K562 (cell line): ENCODE measurements around the gene MAPKAPK2. TPM values are rescaled to one million over a fixed set of nuclear protein-coding genes. Genes with fewer than 3 reads are reported as not detected.
A peak's percentile ranks its signal among the peaks of the same experiment; 100 is the strongest.

Experiments used
- BACH1 ChIP-seq: fragments of 200-800 bp; sonication (Bioruptor generic); IDR thresholded peaks from 2 replicates; pipeline ENCODE4 v1.6.1; 2016; ENCODE audit warnings: missing genetic modification characterization, missing compliant biosample characterization
- TBL1XR1 ChIP-seq, 2 experiments: IDR thresholded peaks; 2 replicates each; pipeline ENCODE4 v1.6.1; 2012; ENCODE audit warnings: improper control_type of control experiment in 2 of 2, low read length in 2 of 2, mild to moderate bottlenecking in 1 of 2
- ZBTB17 ChIP-seq: fragments of 450-650 bp; formaldehyde crosslinking; IDR thresholded peaks from 2 replicates; pipeline ENCODE4 v1.4.0; 2020; ENCODE audit warnings: mild to moderate bottlenecking
- ZNF316 ChIP-seq: fragments of 450-650 bp; IDR thresholded peaks from 2 replicates; pipeline ENCODE4 v1.6.1; 2016
- polyA plus RNA-seq, 8 experiments: library from polyadenylated mRNA; depleted of rRNA in 4 of 8; stranded (reverse) in 5 of 8; unstranded in 3 of 8; fragments of >200 nt; fragmentation: Nextera tagmentation in 2 of 8; fragmentation: Illumina TruSeq in 1 of 8; extraction: Ambion mirVana in 2 of 8; extraction: Trizol in 1 of 8; gene quantifications; 2 replicates each; pipeline versions ENCODE4 v1.2.1 to v1.2.3, GENCODE V29; 2011 to 2014; ENCODE audit warnings: inconsistent platforms in 1 of 8, missing spikeins in 1 of 8
- total RNA-seq, 7 experiments: library from RNA; depleted of rRNA in 6 of 7; stranded (reverse); fragments of >200 nt in 6 of 7; fragmentation: Illumina TruSeq in 2 of 7; extraction: Trizol in 2 of 7; gene quantifications; 2 replicates each; pipeline versions ENCODE4 v1.2.1 to v1.2.3, GENCODE V29; 2011 to 2021; ENCODE audit warnings: low replicate concordance in 1 of 7
- TF ChIP-seq, protein P1 (sequence below): fragments of 450-650 bp; IDR thresholded peaks from 2 replicates; pipeline ENCODE4 v1.6.1; 2017; ENCODE audit warnings: antibody characterized with exemption
- TF ChIP-seq, protein P2 (sequence below), 2 experiments: fragments of 450-650 bp in 1 of 2; IDR thresholded peaks; 2 replicates each; pipeline ENCODE4 v1.6.1; 2011 to 2017; ENCODE audit warnings: low read depth in 2 of 2, antibody characterized with exemption in 1 of 2, borderline replicate concordance in 1 of 2, low read length in 1 of 2, mild to moderate bottlenecking in 1 of 2, mixed read lengths in 1 of 2; ENCODE audit not compliant: control insufficient read depth in 1 of 2
- TF ChIP-seq, protein P3 (sequence below): IDR thresholded peaks from 2 replicates; pipeline ENCODE4 v1.6.1; 2011; ENCODE audit warnings: borderline replicate concordance, low read depth, mild to moderate bottlenecking, moderate library complexity, low read length; ENCODE audit not compliant: insufficient read depth, poor library complexity, severe bottlenecking
- TF ChIP-seq, protein P4 (sequence below): fragments of 450-650 bp; IDR thresholded peaks from 2 replicates; pipeline ENCODE4 v1.6.1; 2016; ENCODE audit warnings: mild to moderate bottlenecking

The MAPKAPK2 gene
- total and polyA plus RNA-seq, 9 of the 15 experiments (the other 6 are each of a cell fraction or from before 2014, with no cell fraction given), result 0.63 to 94.2 (median 52.1) TPM

DNA sequence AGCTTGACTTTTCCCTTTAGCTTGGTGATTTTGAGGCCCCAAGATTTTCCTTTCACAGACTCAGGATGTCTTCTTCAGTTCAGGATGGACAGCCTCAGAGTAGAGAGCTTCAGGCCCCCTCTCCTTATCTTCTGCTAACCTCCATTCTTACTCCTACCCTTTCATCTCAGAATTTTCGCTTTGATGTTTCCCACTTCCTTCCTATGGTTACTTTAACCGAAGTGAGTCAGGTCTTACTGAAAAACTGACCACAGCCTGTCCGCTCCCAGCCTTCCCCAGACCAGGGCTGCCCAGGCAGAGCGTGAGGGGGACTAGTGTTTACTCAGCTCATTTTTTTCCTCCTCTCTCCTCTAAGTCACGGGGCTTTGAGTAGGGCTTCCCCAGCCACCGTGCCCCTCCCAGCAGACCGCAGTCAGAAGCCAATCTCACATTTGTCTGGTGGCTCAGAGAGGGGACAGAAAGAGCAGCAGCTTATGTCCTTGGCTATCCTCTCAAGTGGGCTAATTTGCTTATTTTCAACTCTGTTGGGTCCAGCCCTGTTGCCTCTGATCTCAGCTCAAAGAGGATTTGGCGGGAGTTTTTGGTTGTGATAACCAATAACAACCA is 81.6 kb downstream of the MAPKAPK2 start (continued):
- TF ChIP-seq ZBTB17 (no peak), BACH1 (tag) (no peak), TBL1XR1 (IDR thresholded peaks at IDR 0.05; ENCODE audit: low read length in 2 of 2) (peak in 1 of 2 experiments; percentile 44; a peak in 2 of 4 replicates), ZNF316 (peak; percentile 52)
- TF ChIP-seq, protein P1, sequence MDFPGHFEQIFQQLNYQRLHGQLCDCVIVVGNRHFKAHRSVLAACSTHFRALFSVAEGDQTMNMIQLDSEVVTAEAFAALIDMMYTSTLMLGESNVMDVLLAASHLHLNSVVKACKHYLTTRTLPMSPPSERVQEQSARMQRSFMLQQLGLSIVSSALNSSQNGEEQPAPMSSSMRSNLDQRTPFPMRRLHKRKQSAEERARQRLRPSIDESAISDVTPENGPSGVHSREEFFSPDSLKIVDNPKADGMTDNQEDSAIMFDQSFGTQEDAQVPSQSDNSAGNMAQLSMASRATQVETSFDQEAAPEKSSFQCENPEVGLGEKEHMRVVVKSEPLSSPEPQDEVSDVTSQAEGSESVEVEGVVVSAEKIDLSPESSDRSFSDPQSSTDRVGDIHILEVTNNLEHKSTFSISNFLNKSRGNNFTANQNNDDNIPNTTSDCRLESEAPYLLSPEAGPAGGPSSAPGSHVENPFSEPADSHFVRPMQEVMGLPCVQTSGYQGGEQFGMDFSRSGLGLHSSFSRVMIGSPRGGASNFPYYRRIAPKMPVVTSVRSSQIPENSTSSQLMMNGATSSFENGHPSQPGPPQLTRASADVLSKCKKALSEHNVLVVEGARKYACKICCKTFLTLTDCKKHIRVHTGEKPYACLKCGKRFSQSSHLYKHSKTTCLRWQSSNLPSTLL, result no peak
- TF ChIP-seq, protein P2, sequence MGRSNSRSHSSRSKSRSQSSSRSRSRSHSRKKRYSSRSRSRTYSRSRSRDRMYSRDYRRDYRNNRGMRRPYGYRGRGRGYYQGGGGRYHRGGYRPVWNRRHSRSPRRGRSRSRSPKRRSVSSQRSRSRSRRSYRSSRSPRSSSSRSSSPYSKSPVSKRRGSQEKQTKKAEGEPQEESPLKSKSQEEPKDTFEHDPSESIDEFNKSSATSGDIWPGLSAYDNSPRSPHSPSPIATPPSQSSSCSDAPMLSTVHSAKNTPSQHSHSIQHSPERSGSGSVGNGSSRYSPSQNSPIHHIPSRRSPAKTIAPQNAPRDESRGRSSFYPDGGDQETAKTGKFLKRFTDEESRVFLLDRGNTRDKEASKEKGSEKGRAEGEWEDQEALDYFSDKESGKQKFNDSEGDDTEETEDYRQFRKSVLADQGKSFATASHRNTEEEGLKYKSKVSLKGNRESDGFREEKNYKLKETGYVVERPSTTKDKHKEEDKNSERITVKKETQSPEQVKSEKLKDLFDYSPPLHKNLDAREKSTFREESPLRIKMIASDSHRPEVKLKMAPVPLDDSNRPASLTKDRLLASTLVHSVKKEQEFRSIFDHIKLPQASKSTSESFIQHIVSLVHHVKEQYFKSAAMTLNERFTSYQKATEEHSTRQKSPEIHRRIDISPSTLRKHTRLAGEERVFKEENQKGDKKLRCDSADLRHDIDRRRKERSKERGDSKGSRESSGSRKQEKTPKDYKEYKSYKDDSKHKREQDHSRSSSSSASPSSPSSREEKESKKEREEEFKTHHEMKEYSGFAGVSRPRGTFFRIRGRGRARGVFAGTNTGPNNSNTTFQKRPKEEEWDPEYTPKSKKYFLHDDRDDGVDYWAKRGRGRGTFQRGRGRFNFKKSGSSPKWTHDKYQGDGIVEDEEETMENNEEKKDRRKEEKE (IDR thresholded peaks at IDR 0.05; ENCODE audit: borderline replicate concordance in 1 of 2, control insufficient read depth in 1 of 2, low read depth in 2 of 2, low read length in 1 of 2), result no peak
- TF ChIP-seq, protein P3, sequence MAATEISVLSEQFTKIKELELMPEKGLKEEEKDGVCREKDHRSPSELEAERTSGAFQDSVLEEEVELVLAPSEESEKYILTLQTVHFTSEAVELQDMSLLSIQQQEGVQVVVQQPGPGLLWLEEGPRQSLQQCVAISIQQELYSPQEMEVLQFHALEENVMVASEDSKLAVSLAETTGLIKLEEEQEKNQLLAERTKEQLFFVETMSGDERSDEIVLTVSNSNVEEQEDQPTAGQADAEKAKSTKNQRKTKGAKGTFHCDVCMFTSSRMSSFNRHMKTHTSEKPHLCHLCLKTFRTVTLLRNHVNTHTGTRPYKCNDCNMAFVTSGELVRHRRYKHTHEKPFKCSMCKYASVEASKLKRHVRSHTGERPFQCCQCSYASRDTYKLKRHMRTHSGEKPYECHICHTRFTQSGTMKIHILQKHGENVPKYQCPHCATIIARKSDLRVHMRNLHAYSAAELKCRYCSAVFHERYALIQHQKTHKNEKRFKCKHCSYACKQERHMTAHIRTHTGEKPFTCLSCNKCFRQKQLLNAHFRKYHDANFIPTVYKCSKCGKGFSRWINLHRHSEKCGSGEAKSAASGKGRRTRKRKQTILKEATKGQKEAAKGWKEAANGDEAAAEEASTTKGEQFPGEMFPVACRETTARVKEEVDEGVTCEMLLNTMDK, result no peak
- TF ChIP-seq, protein P4, sequence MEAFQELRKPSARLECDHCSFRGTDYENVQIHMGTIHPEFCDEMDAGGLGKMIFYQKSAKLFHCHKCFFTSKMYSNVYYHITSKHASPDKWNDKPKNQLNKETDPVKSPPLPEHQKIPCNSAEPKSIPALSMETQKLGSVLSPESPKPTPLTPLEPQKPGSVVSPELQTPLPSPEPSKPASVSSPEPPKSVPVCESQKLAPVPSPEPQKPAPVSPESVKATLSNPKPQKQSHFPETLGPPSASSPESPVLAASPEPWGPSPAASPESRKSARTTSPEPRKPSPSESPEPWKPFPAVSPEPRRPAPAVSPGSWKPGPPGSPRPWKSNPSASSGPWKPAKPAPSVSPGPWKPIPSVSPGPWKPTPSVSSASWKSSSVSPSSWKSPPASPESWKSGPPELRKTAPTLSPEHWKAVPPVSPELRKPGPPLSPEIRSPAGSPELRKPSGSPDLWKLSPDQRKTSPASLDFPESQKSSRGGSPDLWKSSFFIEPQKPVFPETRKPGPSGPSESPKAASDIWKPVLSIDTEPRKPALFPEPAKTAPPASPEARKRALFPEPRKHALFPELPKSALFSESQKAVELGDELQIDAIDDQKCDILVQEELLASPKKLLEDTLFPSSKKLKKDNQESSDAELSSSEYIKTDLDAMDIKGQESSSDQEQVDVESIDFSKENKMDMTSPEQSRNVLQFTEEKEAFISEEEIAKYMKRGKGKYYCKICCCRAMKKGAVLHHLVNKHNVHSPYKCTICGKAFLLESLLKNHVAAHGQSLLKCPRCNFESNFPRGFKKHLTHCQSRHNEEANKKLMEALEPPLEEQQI, result no peak
- TF ChIP-seq, all 486 proteins: peak for 92
